NCI-H187 (cell line): ENCODE results near the gene SLC52A3.
"Not testable (repeated sequence)": the region's sequence is repeated elsewhere in the genome, so short reads cannot be mapped to it uniquely, and the experiment has no call there.

Source experiments
- DNase-seq, 2 experiments: peaks; one replicate each; lab custom pipeline; 2025; lab: John Stamatoyannopoulos, UW

Gene SLC52A3

DNA sequence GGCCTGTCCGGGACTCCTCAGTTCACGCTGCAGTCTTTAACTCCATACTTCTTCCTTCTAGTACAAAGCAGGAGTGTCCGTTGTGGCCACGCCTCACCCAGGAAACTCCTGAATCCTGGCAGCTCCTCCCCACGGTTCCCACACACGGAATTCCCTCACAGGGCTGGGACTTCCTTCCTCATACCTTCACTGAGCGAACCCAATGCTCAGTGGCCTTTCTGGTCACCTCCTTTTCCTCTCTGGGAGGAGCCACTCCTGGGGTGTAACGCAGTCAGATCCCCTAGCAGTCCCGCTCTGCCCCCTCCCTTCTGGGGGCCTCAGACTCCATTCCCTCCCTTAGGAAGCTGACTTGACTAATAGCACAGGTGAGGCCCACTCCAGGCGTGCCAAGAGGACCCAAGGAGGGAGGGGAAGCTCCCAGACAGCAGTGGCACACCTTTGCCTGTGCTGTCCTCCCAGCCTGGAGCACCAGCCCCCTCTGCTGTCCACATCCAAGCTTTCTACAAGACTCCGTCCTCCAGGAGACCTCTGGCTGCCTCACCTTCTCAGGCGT, at the start of gene SLC52A3:
Gene SLC52A3, minus strand, starts transcription at position 75 of the 553 bp plus-strand sequence. CDS start 2,726 bp downstream, outside the sequence.
- no peak for DNase-seq

DNA sequence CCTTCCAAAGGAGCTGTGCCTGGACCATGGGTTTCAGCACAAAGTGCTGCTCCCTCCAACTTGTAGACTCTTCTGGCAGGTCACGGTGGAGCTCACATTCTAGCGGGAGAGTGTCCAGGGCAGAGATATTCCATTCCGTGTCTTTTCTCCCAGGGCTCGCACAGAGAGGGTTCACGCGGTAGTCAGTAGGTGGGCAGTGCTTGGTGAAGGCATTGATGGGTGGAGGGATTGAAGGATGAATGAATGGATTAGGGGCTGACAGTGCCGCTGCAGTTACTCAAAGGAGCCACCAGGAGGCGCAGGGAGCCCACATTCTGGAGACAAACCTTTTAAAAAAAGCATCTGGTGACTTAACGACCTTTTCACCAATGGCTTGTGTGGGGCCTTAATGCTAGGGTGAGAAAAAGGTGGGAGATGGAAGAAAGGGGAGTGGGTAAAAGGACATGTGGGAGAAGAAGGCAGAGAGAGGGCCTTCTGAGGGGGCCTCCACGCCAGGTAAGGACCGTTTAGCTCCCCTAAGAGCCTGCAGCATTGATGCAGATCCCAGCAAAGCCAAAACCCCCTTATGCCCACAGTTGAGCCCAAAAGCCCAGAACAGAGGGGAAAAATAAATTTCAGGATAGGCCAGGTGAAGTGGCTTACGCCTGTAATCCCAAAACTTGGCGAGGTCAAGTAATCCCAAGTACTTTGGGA, 47.8 kb upstream of the SLC52A3 start:
- DNase-seq, result peak; percentile 16 to 21

DNA sequence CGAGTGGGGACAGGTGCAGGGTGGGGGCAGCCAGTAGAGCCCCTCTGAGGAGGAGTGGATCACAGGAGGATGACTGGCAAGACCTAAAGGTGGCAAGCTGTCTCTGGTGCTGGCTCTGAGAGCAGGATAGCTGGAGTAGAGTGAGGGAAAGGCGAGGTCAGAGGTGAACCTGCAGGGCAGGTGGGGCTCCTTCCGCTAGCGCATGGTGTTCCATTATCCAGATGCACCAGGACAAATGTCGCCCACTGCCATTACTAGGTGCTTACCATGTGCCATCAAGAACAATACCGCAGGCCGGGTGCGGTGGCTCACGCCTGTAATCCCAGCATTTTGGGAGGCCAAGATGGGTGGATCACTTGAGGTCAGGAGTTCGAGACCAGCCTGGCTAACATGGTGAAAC, 46.9 kb upstream of the SLC52A3 start:
- DNase-seq, result no peak

DNA sequence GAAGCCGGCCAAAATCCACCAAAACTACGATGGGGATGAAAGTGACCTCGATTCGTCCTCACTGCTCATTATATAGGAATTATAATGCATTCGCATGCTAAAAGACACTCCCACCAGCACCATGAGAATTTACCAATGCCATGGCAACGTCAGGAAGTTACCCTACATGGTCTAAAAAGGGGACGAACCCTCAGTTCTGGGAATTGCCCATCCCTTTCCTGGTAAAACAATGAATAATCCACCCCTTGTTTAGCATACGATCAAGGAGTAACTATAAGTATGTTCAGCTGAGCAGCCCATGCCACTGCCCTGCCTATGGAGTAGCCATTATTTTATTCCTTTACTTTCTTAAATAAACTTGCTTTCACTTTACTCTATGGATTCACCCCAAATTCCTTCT, 45.1 kb upstream of the SLC52A3 start:
- no peak for DNase-seq

DNA sequence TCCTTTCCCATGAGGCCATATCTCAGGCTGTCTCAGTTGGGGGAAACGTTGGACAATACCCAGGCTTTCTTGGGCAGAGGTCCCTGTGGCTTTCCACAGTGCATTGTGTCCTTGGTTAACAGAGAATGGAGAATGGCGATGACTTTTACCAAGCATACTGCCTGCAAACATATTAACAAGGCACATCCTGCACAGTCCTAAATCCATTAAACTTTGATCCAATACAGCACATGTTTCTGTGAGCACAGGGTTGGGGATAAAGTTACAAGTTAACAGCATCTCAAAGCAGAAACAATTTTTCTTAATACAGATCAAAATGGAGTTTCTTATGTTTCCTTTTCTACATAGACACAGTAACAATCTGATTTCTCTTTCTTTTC, 44.1 kb upstream of the SLC52A3 start:
- DNase-seq, result not testable (repeated sequence)

DNA sequence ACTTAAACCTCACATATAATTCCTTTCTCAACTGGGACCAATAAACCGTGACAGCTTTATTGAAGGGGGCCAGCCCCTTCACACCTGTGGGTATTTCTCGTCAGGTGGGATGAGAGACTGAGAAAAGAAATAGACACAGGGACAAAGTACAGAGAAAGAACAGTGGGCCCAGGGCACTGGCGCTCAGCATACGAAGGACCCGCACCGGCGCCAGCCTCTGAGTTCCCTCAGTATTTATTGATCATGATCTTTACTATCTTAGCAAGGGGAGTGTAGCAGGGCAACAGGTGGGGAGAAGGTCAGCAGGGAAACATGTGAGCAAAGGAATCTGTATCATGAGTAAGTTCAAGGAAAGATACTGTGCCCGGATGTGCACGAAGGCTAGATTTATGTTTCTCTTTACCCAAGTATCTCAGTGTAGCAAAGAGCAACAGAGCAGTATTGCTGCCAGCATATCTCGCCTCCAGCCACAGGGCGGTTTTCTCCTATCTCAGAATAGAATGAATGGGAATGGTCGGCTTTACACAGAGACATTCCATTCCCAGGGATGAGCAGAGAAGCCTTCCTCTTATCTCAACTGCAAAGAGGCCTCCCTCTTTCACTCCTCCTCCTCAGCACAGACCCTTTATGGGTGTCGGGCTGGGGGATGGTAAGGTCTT, 43.6 kb upstream of the SLC52A3 start:
- DNase-seq, result not testable (repeated sequence)

DNA sequence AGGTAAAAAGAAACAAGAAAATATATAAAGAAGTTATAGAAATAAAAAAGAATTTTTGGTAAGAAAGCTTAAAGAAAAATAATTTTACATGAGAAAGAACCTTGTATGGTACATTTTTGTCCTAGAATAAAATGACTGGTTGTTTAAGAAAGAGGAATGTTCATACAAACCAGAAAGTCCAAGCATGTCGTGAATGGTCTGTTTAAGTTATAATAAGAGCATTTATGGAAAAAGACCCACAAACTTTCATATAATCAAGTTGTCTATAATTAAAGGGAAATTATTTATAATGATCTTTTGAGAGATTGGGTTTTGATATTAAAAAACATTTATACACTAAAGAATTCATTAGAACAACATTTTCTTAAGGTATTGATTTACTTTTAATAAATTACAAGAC, 37.4 kb upstream of the SLC52A3 start:
- DNase-seq, result no peak

DNA sequence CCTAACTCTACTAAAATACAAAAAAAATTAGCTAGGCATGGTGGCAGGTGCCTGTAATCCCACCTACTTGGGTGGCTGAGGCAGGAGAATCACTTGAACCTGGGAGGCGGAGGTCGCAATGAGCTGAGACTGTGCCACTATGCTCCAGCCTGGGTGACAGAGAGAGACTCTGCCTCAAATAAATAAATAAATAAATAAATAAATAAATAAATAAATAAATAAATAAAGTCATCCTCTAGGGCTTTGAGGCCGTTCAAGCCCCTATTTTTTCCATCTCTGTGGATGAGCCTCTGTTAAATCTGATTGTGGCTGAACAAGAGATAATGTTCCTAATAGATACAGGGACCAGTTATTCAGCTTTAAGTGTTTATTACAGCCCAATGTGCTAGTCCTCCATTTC, 33.4 kb upstream of the SLC52A3 start:
- no peak for DNase-seq

DNA sequence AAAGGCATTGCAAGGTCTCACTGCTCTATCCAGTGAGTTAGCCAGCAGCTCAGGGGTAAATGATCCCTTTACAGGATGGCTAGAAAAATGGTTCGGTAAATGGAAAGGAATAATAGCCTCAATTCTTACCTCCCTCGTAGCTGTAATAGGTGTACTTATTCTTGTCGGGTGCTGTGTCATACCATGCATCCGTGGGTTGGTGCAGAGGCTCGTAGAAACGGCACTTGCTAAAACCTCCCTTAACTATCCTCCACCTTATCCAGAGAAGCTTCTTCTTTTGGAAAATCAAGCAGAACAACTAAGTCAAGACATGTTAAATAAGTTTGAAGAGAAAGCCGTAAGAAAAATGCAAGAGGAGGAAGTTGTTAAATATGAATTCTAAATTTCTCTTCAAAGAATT, 31.7 kb upstream of the SLC52A3 start:
- not testable (repeated sequence) for DNase-seq

DNA sequence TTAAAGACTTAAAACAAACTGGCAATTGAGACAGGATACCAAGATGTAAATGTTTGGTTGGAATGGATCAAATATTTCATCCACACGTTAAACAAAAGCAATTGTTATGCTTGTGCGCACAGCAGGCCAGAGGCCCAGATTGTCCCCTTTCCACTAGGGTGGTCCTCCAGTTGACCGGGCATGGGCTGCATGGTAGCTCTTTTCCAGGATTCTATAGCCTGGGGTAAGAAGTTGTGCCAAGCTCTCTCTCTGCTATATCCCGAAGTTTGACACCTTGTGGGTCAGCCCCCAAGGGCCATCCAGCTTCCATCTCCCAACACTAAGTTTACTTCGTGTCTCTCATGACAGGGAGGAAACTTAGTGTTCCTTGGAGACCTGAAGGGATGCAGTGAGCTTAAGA, 30.4 kb upstream of the SLC52A3 start:
- not testable (repeated sequence) for DNase-seq

DNA sequence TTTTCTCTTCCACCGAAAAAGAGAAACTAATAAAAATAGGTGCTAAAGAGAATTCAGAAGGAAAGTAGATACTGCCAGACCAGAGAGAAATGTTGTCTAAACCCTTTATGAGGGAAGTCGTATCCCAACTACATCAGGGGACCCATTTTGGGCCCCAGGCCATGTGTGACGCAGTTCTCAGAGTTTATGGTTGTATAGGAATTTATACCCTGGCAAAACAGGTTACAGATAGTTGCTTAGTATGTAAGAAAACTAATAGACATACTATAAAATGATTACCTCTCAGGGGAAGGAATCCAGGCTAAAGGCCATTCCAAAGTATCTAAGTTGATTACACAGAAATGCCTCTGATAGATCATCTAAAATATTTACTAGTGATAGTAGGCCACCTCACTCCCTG, 28.6 kb upstream of the SLC52A3 start:
- DNase-seq, result no peak

DNA sequence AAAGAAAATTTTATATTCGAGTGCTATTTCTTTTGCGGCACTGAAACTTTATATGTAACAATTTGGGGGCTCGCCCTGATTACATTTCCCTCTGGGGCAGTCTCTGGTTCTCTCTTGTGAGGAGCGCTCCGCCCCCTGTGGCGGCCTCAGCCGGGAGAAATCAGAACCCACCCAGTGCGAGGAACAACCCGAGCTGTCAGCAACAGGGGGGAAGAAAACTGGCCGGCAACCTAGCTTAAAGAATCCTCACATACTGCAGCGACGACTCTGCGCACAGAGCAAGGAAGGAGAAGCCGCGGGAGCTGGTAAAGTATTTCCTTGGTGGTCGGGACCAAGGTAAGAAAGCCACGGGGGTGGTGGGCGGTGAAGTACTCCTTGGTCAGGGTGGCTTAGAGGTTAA, 23.9 kb upstream of the SLC52A3 start:
- DNase-seq, result no peak

DNA sequence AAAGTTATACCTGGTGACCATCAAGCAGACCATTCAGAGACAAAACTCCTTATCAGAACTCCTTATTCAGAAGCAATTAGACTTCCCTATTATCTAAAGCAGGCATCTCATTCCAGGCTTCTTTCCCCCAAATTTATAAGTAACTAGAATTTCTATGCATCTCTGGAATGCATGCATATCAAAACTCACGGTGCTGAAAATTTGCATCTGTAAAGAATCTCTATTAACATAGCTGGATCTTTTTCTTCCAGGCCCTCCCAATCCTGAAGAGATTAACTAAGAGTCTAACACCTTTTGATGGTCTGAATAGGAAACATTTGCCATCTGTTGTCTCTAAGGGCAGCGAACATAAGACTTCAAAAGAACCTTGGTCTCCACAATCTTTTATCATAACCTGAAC, 22.8 kb upstream of the SLC52A3 start:
- no peak for DNase-seq

DNA sequence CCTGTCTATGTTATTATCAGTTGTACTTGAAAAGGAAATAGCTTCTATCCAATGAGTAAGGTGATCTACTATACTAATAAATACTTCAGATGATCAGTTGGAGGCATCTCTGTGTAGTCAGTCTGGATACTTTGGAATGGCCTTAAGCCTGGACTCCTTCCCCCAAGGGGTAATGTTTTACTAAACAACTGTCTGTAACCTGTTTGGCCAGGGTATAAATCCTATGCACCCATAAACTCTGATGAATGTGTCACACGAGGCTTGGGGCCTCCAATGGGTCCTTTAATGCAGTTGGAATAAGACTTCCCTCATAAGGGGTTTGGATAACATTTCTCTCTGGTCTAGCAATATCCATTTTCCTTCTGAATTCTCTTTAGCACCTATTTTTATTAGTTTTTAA, 19.5 kb upstream of the SLC52A3 start:
- no peak for DNase-seq

DNA sequence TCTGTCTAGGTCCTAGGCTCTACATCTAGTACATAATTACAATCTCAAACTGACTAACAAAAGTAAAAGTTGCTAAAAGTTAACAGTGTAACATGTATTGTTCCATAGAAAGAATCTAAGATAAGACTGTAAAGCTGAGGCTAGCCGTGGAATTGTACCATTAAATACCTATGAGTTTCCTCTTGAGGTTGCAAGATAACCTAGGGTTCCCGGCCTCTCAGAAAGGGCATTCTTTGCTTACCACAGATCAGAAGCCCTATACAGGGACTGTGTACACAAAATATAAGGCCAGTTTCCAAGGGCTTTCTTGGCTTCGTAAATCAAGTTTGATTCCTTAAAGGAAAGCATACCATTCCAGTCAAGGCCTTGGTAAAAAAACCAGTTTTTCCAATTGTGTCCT, 11.5 kb upstream of the SLC52A3 start:
- no peak for DNase-seq

DNA sequence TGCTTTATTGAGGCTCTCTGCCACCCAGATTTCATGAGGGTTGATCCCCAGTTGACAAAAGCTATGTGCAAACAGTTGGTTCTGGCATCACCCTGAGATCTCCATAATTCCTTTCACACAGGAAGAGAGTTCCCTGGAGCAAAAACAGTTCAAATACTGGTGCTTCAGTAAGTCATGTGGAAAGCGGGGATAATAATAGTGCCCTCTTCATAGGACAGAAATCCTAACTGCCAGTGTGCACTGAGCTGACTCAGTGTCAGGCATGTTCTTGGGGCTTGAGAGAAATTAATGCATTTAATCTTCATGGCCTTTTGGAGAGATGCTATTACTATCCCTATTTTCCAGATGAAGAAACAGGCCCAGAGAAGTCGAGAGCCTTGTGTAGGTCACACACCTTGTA, 7.9 kb upstream of the SLC52A3 start:
- no peak for DNase-seq

DNA sequence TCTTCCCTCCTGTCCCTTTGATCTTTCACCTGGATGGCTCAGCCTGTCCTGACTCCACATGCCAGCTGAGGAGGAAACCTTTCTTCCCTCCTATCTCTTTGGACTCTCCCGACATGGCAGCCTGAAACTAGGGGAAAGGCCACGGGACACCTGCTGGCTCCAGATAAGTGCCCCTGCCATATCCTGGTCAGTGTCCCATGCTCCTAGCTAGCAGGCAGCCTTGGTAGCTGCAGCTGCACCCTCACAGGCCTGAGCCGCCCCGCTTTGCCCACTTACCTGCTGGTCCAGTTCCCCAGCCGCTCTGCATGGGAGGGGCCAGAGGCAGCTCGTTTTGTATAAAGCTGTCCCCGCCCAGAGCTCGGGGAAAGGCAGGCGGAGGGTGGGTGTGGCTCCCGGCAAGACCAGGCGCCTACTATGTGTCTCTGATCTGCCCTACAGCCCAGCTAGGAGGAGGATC, 7.4 kb upstream of the SLC52A3 start:
- no peak for DNase-seq

DNA sequence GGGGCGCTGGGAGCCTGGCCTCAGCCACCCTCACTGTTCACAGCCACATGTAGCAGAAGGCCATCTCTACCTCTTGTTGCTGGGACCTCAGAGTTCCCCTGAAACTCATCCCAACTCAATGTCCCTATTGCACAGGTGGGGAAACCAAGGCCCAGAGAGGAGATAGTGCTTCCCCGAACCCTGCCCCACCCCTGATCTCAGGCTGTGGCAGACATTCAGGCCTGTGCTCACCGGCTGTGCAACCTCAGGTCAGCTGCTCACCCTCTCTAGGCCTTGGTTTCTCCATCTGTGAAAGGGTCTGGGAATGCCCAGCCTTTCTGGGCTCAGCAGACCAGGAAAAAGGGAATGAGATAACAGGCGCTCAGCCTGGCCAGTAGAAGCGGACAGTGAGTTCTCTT, 6.4 kb upstream of the SLC52A3 start:
- no peak for DNase-seq

DNA sequence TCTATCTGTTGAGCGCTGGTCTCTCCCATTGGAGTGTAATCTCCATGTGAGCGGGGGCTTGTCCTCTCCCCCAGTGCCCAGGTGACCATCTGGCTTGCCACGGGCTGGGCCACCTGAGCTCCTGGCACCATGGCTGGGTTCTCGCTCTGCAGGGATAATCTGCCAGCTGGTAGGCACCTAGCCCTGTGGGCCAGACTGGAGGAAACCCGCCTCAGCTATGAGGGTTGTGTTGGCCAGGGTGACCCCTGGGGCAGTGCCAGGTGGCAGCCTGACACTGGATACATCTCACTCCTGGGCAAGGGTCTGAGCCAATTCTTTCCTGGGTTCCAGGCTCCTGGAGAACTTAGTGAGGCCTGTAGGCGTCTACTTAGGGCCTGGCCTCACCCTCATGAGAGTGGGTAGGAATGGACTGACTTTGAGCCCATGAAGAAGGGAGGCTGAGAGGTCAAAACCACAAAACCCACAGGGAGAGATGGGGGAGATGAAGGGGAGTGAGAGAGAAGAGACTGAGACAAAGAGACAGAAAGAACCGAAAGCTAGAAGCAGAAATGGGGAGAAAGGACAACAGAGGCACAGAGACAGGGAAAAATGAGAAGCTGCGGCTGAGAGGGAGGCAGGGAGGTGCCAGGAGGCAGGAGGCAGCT, 5.8 kb upstream of the SLC52A3 start:
- no peak for DNase-seq

DNA sequence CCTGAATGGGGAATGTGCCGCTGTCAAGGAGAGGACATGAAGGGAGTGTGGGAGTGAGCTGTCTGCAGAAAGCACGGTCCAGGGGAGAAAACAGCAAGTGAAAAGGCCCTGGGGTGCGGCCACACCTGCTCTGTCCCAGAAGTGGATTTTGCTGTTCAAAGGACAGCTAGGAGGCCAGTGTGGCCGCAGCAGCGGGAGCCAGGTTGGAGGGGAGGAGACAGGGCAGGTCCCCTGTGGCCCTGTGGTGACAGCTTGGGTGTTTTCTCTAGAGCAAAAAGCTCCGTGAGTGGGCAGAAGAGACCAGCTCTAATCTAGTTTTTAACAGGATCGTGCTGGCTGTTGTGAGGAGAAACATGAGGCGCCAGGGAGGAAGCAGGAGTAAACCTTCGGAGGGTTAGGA, 4.5 kb upstream of the SLC52A3 start:
- no peak for DNase-seq

DNA sequence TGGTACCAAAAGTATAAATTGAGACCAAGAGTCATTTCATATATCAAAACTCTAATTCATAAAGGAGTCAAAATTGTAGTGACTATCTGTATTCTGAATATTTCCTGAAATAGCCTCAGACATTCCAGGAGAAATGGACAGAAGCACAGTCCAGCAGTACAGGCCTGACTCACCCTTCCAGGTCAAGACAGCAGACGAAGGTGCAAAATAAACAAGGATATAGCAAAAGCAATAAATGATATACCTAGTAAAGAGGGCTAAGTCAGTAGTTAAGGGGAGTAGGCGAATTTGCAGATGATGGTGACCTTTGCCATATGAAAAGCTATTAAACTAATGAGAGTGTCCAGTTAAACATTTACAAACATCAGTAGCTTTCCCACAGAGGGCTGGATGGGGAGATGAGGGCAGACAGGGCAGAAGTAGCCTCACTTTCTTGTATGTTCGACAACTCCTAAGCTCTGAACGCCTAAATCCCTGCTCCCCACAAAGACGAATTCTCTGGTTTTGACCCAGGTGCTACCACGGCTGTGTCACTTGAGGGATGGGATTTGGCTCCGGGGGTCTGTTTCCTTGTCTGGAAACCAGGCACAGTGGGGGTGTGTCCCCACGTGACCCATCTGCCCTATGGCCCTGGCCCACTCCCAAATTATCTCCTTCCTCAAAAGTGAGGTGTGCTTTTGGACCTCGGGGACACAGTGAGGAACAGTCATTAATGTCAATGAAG, 3.6 kb upstream of the SLC52A3 start:
- no peak for DNase-seq

DNA sequence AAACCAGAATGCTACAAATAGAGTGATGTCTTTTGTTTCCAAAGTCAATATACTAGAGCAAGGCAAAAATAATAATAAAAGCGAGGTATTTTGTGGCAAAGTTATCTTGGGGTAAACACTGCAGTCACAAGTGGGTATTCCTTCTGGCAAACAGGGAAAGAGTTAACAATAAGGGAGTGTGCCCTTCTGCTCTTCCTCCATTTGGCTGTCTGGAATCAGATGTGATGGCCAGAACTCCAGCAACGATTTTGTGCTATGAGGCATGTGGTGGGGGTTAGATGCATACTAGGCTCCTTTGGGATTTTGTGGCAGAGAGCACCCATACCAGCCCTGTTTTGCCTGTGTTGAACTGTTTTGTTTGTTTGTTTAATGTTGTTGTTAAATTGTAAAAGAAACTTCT, 2.4 kb upstream of the SLC52A3 start:
- DNase-seq, result no peak
